ENCODE results near the gene MYH15. TPM values are rescaled to one million over a fixed set of nuclear protein-coding genes. Genes with fewer than 3 reads are reported as not detected.

Gene MYH15
- total and polyA plus RNA-seq, 2 of the 8 experiments (the other 6 are each of a cell fraction or from before 2014, with no cell fraction given), result under 0.01 TPM; not detected in 1

GRCh38 chr3:108334701-108335100 lies 175.7 kb downstream of the MYH15 start (continued):
- TF ChIP-seq, protein P1, sequence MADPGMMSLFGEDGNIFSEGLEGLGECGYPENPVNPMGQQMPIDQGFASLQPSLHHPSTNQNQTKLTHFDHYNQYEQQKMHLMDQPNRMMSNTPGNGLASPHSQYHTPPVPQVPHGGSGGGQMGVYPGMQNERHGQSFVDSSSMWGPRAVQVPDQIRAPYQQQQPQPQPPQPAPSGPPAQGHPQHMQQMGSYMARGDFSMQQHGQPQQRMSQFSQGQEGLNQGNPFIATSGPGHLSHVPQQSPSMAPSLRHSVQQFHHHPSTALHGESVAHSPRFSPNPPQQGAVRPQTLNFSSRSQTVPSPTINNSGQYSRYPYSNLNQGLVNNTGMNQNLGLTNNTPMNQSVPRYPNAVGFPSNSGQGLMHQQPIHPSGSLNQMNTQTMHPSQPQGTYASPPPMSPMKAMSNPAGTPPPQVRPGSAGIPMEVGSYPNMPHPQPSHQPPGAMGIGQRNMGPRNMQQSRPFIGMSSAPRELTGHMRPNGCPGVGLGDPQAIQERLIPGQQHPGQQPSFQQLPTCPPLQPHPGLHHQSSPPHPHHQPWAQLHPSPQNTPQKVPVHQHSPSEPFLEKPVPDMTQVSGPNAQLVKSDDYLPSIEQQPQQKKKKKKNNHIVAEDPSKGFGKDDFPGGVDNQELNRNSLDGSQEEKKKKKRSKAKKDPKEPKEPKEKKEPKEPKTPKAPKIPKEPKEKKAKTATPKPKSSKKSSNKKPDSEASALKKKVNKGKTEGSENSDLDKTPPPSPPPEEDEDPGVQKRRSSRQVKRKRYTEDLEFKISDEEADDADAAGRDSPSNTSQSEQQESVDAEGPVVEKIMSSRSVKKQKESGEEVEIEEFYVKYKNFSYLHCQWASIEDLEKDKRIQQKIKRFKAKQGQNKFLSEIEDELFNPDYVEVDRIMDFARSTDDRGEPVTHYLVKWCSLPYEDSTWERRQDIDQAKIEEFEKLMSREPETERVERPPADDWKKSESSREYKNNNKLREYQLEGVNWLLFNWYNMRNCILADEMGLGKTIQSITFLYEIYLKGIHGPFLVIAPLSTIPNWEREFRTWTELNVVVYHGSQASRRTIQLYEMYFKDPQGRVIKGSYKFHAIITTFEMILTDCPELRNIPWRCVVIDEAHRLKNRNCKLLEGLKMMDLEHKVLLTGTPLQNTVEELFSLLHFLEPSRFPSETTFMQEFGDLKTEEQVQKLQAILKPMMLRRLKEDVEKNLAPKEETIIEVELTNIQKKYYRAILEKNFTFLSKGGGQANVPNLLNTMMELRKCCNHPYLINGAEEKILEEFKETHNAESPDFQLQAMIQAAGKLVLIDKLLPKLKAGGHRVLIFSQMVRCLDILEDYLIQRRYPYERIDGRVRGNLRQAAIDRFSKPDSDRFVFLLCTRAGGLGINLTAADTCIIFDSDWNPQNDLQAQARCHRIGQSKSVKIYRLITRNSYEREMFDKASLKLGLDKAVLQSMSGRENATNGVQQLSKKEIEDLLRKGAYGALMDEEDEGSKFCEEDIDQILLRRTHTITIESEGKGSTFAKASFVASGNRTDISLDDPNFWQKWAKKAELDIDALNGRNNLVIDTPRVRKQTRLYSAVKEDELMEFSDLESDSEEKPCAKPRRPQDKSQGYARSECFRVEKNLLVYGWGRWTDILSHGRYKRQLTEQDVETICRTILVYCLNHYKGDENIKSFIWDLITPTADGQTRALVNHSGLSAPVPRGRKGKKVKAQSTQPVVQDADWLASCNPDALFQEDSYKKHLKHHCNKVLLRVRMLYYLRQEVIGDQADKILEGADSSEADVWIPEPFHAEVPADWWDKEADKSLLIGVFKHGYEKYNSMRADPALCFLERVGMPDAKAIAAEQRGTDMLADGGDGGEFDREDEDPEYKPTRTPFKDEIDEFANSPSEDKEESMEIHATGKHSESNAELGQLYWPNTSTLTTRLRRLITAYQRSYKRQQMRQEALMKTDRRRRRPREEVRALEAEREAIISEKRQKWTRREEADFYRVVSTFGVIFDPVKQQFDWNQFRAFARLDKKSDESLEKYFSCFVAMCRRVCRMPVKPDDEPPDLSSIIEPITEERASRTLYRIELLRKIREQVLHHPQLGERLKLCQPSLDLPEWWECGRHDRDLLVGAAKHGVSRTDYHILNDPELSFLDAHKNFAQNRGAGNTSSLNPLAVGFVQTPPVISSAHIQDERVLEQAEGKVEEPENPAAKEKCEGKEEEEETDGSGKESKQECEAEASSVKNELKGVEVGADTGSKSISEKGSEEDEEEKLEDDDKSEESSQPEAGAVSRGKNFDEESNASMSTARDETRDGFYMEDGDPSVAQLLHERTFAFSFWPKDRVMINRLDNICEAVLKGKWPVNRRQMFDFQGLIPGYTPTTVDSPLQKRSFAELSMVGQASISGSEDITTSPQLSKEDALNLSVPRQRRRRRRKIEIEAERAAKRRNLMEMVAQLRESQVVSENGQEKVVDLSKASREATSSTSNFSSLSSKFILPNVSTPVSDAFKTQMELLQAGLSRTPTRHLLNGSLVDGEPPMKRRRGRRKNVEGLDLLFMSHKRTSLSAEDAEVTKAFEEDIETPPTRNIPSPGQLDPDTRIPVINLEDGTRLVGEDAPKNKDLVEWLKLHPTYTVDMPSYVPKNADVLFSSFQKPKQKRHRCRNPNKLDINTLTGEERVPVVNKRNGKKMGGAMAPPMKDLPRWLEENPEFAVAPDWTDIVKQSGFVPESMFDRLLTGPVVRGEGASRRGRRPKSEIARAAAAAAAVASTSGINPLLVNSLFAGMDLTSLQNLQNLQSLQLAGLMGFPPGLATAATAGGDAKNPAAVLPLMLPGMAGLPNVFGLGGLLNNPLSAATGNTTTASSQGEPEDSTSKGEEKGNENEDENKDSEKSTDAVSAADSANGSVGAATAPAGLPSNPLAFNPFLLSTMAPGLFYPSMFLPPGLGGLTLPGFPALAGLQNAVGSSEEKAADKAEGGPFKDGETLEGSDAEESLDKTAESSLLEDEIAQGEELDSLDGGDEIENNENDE (IDR thresholded peaks at IDR 0.05; ENCODE audit: insufficient replicate concordance, low read length), result no peak
- TF ChIP-seq SP2 (IDR thresholded peaks at IDR 0.05; ENCODE audit: low read length) (no peak), JUN (IDR thresholded peaks at IDR 0.05; ENCODE audit: low read depth, low read length) (no peak), BCL11A (IDR thresholded peaks at IDR 0.05; ENCODE audit: low read depth in 2 of 2, low read length in 2 of 2) (no peak), POLR2A (IDR thresholded peaks at IDR 0.05; ENCODE audit: control extremely low read depth in 1 of 2, low read depth in 2 of 2, low read length in 2 of 2) (no peak), ATF2 (IDR thresholded peaks at IDR 0.05; ENCODE audit: low read length) (no peak), CTBP2 (IDR thresholded peaks at IDR 0.05; ENCODE audit: borderline replicate concordance, insufficient read depth, insufficient read length, low read length) (no peak), BRCA1 (IDR thresholded peaks at IDR 0.05; ENCODE audit: low read depth, low read length) (no peak), CHD1 (IDR thresholded peaks at IDR 0.05; ENCODE audit: low read depth, low read length) (no peak), KDM4A (IDR thresholded peaks at IDR 0.05; ENCODE audit: low read depth, low read length, severe bottlenecking) (no peak), GTF2F1 (IDR thresholded peaks at IDR 0.05; ENCODE audit: borderline replicate concordance, low read depth, low read length) (no peak)
